ENCODE results near the gene AFAP1L2.

DNA sequence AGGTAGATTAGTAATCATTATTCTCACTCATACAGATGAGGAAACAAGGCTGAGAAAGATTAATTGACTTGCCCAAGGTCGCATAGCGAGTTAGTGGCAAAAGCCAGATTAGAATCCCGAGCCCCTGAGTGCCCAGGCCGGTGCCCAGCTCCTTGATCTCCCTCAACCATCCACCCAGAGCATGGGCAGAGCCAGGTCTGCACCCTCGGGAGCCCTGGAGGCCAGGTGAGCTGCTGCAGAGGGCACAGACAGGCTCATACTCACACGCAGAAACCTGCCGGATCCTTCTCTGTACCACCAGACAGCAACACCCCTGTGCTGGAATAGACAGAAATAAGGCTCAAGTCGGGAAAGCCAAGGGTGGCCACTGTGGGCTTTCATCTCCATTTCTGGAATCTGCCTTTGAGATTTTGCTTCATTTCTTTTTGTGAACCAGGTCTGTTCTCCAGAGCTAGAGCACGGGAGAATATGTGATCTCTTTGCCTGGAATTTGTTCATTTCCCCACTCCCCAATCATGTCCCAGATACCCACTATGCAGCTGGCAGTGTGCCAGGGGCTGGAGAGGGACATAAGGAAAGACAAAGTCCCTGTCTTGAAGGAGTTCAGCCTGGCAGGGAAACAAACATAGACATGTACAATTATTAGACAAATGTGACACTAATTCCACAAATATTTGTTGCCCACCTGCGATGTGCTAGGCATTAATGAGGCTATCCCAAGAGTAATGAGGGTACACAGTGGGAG lies 5.5 kb downstream of the AFAP1L2 start:
- TF ChIP-seq, protein P1, sequence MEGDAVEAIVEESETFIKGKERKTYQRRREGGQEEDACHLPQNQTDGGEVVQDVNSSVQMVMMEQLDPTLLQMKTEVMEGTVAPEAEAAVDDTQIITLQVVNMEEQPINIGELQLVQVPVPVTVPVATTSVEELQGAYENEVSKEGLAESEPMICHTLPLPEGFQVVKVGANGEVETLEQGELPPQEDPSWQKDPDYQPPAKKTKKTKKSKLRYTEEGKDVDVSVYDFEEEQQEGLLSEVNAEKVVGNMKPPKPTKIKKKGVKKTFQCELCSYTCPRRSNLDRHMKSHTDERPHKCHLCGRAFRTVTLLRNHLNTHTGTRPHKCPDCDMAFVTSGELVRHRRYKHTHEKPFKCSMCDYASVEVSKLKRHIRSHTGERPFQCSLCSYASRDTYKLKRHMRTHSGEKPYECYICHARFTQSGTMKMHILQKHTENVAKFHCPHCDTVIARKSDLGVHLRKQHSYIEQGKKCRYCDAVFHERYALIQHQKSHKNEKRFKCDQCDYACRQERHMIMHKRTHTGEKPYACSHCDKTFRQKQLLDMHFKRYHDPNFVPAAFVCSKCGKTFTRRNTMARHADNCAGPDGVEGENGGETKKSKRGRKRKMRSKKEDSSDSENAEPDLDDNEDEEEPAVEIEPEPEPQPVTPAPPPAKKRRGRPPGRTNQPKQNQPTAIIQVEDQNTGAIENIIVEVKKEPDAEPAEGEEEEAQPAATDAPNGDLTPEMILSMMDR (IDR thresholded peaks at IDR 0.05; ENCODE audit: low read depth, low read length, poor library complexity, severe bottlenecking), result no peak
- no peak for TF ChIP-seq EZH2phosphoT487 (IDR thresholded peaks at IDR 0.05; ENCODE audit: borderline replicate concordance, low read length)
